Neutrophil (primary cell): ENCODE measurements around the gene CCDC88C.

ENCODE experiments used
- H3K27ac ChIP-seq: fragments of 200-600 bp; sonication (generic); 2 replicates; pipeline ENCODE4 v1.5.1; 2016; ENCODE audit warnings: mild to moderate bottlenecking, moderate library complexity
- H3K27me3 ChIP-seq: fragments of 200-600 bp; sonication (generic); 2 replicates; pipeline ENCODE4 v1.6.0; 2016; ENCODE audit warnings: mild to moderate bottlenecking
- H3K36me3 ChIP-seq: fragments of 200-600 bp; sonication (generic); 2 replicates; pipeline ENCODE4 v1.5.1; 2017
- H3K4me1 ChIP-seq, 2 experiments: fragments of 200-600 bp in 1 of 2; sonication (generic) in 1 of 2; 1 replicate in 1 of 2; 2 replicates in 1 of 2; pipeline versions ENCODE4 v1.5.1 to v1.6.1; 2013 to 2016; ENCODE audit warnings: low read depth in 1 of 2, low read length in 1 of 2, mild to moderate bottlenecking in 1 of 2, moderate library complexity in 1 of 2; ENCODE audit not compliant: control insufficient read depth in 1 of 2, insufficient read depth in 1 of 2
- H3K4me3 ChIP-seq, 2 experiments: fragments of 200-600 bp in 1 of 2; sonication (generic) in 1 of 2; 1 replicate in 1 of 2; 2 replicates in 1 of 2; pipeline ENCODE4 v1.5.1; 2013 to 2016; ENCODE audit warnings: low read depth in 1 of 2, low read length in 1 of 2, mild to moderate bottlenecking in 1 of 2, moderate library complexity in 1 of 2
- H3K9me3 ChIP-seq: fragments of 200-600 bp; sonication (generic); 2 replicates; pipeline ENCODE4 v1.5.1; 2016
- CTCF ChIP-seq: fragments of 200-600 bp; sonication (generic); IDR thresholded peaks from 2 replicates; pipeline ENCODE4 v1.5.1; 2016; ENCODE audit warnings: antibody characterized with exemption

Gene CCDC88C

GRCh38 chr14:91332986-91333649 is 84.5 kb downstream of the CCDC88C start:
- Histone ChIP-seq H3K36me3 (peaks cover 56% of the 10 kb centered on the region), H3K4me1 (peaks cover 38 to 39% of the 10 kb centered on the region in 2 experiments), H3K27ac (peak overlapping the region; percentile 64), H3K4me3 (no peak overlapping the region), H3K9me3 (no peaks in the 10 kb centered on the region), H3K27me3 (no peaks in the 10 kb centered on the region)
- no peak for TF ChIP-seq CTCF

DNA sequence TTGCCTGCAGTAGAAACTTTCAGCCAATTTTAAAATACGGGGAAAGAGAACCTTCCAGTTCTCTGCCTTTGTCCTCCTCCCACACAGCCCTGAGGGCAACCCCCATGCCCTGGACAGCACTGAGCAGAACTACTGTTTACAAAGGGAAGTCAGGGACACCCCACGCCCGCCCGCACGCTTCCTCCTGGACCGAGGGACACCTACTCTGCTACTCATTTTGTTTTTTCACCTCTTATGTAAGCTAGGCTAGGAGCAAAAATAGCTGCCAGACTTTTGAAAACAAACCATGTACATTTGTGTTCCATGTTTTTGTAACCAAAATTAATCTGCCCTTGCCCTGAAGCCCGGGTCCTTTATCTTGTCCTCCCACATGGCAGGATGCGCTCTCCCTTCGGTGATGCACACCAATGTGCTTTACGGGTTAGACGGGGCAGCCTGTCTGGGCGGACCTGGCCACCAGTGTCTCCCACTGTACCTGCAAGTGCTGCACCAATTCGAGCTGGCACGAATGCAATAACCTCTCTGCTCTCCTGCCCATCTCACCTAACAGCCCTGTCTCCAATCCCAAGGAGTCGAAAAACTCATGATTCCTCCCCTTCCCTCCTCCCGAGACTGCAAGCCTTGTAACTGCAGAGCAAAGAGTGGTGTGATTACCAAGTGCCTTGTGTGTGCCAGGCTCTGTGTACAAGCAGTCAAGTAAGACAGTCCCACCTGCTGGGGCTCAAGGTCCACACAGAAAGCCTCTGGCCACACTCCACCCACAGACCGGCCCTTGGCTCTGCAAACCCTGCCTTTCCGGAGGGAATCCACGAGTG is 85.2 kb downstream of the CCDC88C start:
- H3K4me1 ChIP-seq, result peaks cover 38 to 39% of the 10 kb centered on the region in 2 experiments
- H3K27me3 ChIP-seq, result no peaks in the 10 kb centered on the region
- no peak overlapping the region for H3K4me3 ChIP-seq
- peaks cover 49% of the 10 kb centered on the region for H3K36me3 ChIP-seq
- no peak for TF ChIP-seq CTCF
- peak overlapping the region; percentile 64 for H3K27ac ChIP-seq
- no peaks in the 10 kb centered on the region for H3K9me3 ChIP-seq

DNA sequence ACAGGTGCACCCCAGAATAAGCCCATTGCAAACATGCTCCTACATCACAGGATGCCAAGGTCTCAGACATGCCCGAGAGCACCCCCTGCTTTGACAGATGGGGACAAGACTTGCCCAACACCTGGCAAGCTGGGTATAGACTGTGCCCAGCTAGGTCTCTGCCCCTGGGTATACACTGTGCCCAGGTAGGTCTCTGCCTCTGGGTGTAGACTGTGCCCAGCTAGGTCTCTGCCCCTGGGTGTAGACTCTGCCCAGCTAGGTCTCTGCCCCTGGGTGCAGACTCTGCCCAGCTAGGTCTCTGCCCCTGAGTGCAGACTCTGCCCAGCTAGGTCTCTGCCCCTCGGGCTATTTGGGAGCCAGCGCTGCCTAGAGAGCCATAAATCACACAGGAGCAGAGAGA is 85.9 kb downstream of the CCDC88C start:
- H3K36me3 ChIP-seq, result peaks cover 47% of the 10 kb centered on the region
- H3K27ac ChIP-seq, result peak overlapping the region; percentile 64
- no peak for TF ChIP-seq CTCF
- H3K9me3 ChIP-seq, result no peaks in the 10 kb centered on the region
- no peak overlapping the region for H3K4me3 ChIP-seq
- peaks cover 38 to 39% of the 10 kb centered on the region in 2 experiments for H3K4me1 ChIP-seq
- no peaks in the 10 kb centered on the region for H3K27me3 ChIP-seq

GRCh38 chr14:91330856-91331255 is 86.8 kb downstream of the CCDC88C start:
- TF ChIP-seq CTCF, result no peak
- H3K4me1 ChIP-seq, result peaks cover 38 to 39% of the 10 kb centered on the region in 2 experiments
- peaks cover 43% of the 10 kb centered on the region for H3K36me3 ChIP-seq

GRCh38 chr14:91330096-91330696 is 87.4 kb downstream of the CCDC88C start:
- H3K27me3 ChIP-seq, result no peaks in the 10 kb centered on the region
- no peak for TF ChIP-seq CTCF
- H3K4me1 ChIP-seq, result peaks cover 38 to 39% of the 10 kb centered on the region in 2 experiments
- peaks cover 43% of the 10 kb centered on the region for H3K36me3 ChIP-seq
- H3K27ac ChIP-seq, result peak overlapping the region; percentile 64
- peak overlapping the region in 1 of 2 experiments; percentile 30 for H3K4me3 ChIP-seq
- H3K9me3 ChIP-seq, result no peaks in the 10 kb centered on the region

More at GRCh38 chr14:91330856-91331255, 86.8 kb downstream of the CCDC88C start:
- H3K9me3 ChIP-seq, result no peaks in the 10 kb centered on the region
- peak overlapping the region; percentile 64 for H3K27ac ChIP-seq
- no peaks in the 10 kb centered on the region for H3K27me3 ChIP-seq
- H3K4me3 ChIP-seq, result peak overlapping the region in 1 of 2 experiments; percentile 30
